Neural progenitor cell (in vitro differentiated cells): ENCODE results near the gene MRPL39.

Experiments used
- EZH2 ChIP-seq: fragments of 200-600 bp; sonication (generic); IDR thresholded peaks from 2 replicates; pipeline ENCODE4 v1.6.1; 2017; ENCODE audit warnings: antibody characterized with exemption, mild to moderate bottlenecking, moderate library complexity
- EZH2phosphoT487 ChIP-seq: fragments of 200-600 bp; sonication (generic); IDR thresholded peaks from 2 replicates; pipeline ENCODE4 v1.6.1; 2017; ENCODE audit warnings: antibody characterized with exemption
- TF ChIP-seq, protein P1 (sequence below): fragments of 200-600 bp; sonication (generic); IDR thresholded peaks from 2 replicates; pipeline ENCODE4 v1.5.1; 2017; ENCODE audit warnings: antibody characterized with exemption, mild to moderate bottlenecking

DNA sequence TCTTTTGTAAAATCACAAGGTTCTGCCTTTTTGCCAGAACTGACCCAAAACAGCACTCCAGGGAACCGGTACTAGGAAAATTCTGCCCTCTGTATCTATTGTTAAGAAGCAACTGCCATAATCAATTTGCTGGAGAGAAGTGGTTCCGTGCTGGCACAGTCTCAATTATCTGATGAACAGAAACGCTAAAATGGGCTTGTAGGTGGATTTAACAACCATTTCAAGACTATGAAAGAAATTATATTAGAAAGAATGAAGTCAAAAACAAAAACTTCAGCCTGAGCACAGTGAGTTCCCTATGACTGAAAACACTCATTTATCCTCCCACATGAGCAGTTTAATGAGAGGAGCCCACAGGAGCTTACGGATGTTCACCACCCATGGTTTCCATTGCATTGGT is 36.2 kb upstream of the MRPL39 start:
- TF ChIP-seq, protein P1, sequence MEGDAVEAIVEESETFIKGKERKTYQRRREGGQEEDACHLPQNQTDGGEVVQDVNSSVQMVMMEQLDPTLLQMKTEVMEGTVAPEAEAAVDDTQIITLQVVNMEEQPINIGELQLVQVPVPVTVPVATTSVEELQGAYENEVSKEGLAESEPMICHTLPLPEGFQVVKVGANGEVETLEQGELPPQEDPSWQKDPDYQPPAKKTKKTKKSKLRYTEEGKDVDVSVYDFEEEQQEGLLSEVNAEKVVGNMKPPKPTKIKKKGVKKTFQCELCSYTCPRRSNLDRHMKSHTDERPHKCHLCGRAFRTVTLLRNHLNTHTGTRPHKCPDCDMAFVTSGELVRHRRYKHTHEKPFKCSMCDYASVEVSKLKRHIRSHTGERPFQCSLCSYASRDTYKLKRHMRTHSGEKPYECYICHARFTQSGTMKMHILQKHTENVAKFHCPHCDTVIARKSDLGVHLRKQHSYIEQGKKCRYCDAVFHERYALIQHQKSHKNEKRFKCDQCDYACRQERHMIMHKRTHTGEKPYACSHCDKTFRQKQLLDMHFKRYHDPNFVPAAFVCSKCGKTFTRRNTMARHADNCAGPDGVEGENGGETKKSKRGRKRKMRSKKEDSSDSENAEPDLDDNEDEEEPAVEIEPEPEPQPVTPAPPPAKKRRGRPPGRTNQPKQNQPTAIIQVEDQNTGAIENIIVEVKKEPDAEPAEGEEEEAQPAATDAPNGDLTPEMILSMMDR = no peak
- TF ChIP-seq EZH2 (no peak), EZH2phosphoT487 (no peak)
